A673 (cell line): ENCODE data around the gene CBX8. TPM values are rescaled to one million over a fixed set of nuclear protein-coding genes. Genes with fewer than 3 reads are reported as not detected.

ENCODE experiments used
- BruUV-seq: library from RNA; stranded (reverse); fragments of 400-500 nt; replicated peaks from 2 replicates; lab custom pipeline; 2021; lab: Mats Ljungman, UMichigan
- CTCF ChIA-PET: fragments of 300-600 bp; sonication (Branson Sonifier 250); formaldehyde crosslinking; loops from one replicate; lab custom pipeline; 2022; ENCODE audit warnings: antibody characterized with exemption; lab: Charles Lee
- POLR2A ChIA-PET: fragments of 300-600 bp; sonication (Branson Sonifier 250); formaldehyde crosslinking; loops from one replicate; lab custom pipeline; 2022; ENCODE audit warnings: antibody characterized with exemption; ENCODE audit not compliant: low non-redundant PET; lab: Charles Lee
- DNase-seq: peaks from one replicate; pipeline ENCODE4 v3.0.0-alpha.2; 2015; ENCODE audit warnings: low spot score
- H3K27ac ChIP-seq: fragments of 200-600 bp; sonication (generic); 2 replicates; pipeline ENCODE4 v1.5.1; 2016; ENCODE audit warnings: mixed run types, low read depth, mild to moderate bottlenecking, mixed read lengths, antibody characterized with exemption, low read length; ENCODE audit not compliant: poor library complexity, severe bottlenecking
- H3K27me3 ChIP-seq: fragments of 200-600 bp; sonication (generic); replicated peaks from 2 replicates; pipeline ENCODE4 v1.6.1; 2017; ENCODE audit warnings: mixed run types, low read depth, mild to moderate bottlenecking, mixed read lengths, antibody characterized with exemption, low read length; ENCODE audit not compliant: insufficient read depth, poor library complexity
- H3K36me3 ChIP-seq: fragments of 200-600 bp; sonication (generic); 2 replicates; pipeline ENCODE4 v1.6.1; 2016; ENCODE audit warnings: mixed run types, mild to moderate bottlenecking, mixed read lengths, antibody characterized with exemption, low read length; ENCODE audit not compliant: insufficient read depth, poor library complexity, severe bottlenecking
- H3K4me1 ChIP-seq: fragments of 200-600 bp; sonication (generic); 2 replicates; pipeline ENCODE4 v1.6.1; 2017; ENCODE audit warnings: mixed run types, mild to moderate bottlenecking, mixed read lengths, antibody characterized with exemption, low read length; ENCODE audit not compliant: insufficient read depth, poor library complexity, severe bottlenecking
- H3K4me3 ChIP-seq: fragments of 200-600 bp; sonication (generic); 2 replicates; pipeline ENCODE4 v1.5.1; 2016; ENCODE audit warnings: low read depth, mixed run types, mild to moderate bottlenecking, mixed read lengths, low read length; ENCODE audit not compliant: poor library complexity, severe bottlenecking
- H3K9me3 ChIP-seq: fragments of 200-600 bp; sonication (generic); 2 replicates; pipeline ENCODE4 v1.6.1; 2016; ENCODE audit warnings: mixed run types, low read depth, mild to moderate bottlenecking, mixed read lengths, antibody characterized with exemption, low read length; ENCODE audit not compliant: poor library complexity, severe bottlenecking
- CTCF ChIP-seq: fragments of 300-800, 200-600 bp; sonication (generic); conservative IDR thresholded peaks from 2 replicates; pipeline ENCODE4 v1.5.1; 2017; ENCODE audit warnings: low read depth, mild to moderate bottlenecking, antibody characterized with exemption, low read length, moderate library complexity, mixed read lengths
- EZH2 ChIP-seq: fragments of 200-600 bp; sonication (generic); IDR thresholded peaks from 2 replicates; pipeline ENCODE4 v1.6.1; 2017; ENCODE audit warnings: borderline replicate concordance, low read depth, mild to moderate bottlenecking, mixed read lengths, antibody characterized with exemption, low read length; ENCODE audit not compliant: poor library complexity, severe bottlenecking
- intact Hi-C: fragments of 100-400 bp; cut with micrococcal nuclease; formaldehyde crosslinking; loops from one replicate; pipeline ENCODE4 v1.10.0; 2022; ENCODE audit not compliant: unreplicated experiment
- total RNA-seq: library from RNA; stranded (reverse); gene quantifications from 2 replicates; pipeline ENCODE4 v1.2.3, GENCODE V29; 2021

Gene CBX8
- total RNA-seq, 1 experiment from 2014 or later, result 27.0 TPM

GRCh38 chr17:79786930-79787643, 9.8 kb downstream of the CBX8 start:
- Histone ChIP-seq H3K4me1 (peaks cover 28% of the 10 kb centered on the region), H3K27ac (no peak overlapping the region), H3K9me3 (no peaks in the 10 kb centered on the region), H3K27me3 (peaks cover 22% of the 10 kb centered on the region), H3K4me3 (no peak overlapping the region), H3K36me3 (peaks cover 35% of the 10 kb centered on the region)
- BruUV-seq, result TSS peak; percentile 17
- CTCF ChIA-PET, result interaction anchor here (0.5 kb wide), 1 partner anchor 58 kb away, joined by 3 read pairs; no protein-coding TSS in a partner anchor
- DNase-seq, result no peak
- TF ChIP-seq CTCF (no peak), EZH2 (no peak)
- intact Hi-C loops, result no loop called here
- POLR2A ChIA-PET, result no interaction called here

- no peak for DNase-seq
- no peak for TF ChIP-seq CTCF
- no peak for TF ChIP-seq EZH2
- Histone ChIP-seq H3K4me1 (peaks cover 20% of the 10 kb centered on the region), H3K36me3 (peaks cover 44% of the 10 kb centered on the region), H3K4me3 (no peak overlapping the region), H3K9me3 (no peaks in the 10 kb centered on the region), H3K27me3 (peaks cover 14% of the 10 kb centered on the region), H3K27ac (no peak overlapping the region)
- ChIA-PET CTCF (no interaction called here), POLR2A (no interaction called here)
- intact Hi-C loops, result no loop called here
- BruUV-seq, result no TSS peak
These were observed 10.7 kb downstream of the CBX8 start for GRCh38 chr17:79785900-79786810.

- Histone ChIP-seq H3K4me1 (peaks cover 20% of the 10 kb centered on the region), H3K9me3 (no peaks in the 10 kb centered on the region), H3K27me3 (peaks cover 5% of the 10 kb centered on the region), H3K27ac (no peak overlapping the region), H3K36me3 (peaks cover 52% of the 10 kb centered on the region), H3K4me3 (no peak overlapping the region)
- ChIA-PET CTCF (no interaction called here), POLR2A (no interaction called here)
- no TSS peak for BruUV-seq
- no peak for DNase-seq
- TF ChIP-seq CTCF (no peak), EZH2 (no peak)
- intact Hi-C loops, result no loop called here
These were observed 11.6 kb downstream of the CBX8 start for GRCh38 chr17:79785017-79785899.
